Dendritic cell treated with granulocyte-macrophage colony-stimulating factor and Interleukin-4, amounts not matched to agents 40 ng/mL and 50 ng/mL, for 4 days (primary cell): ENCODE data around the gene MSI2.
A peak's percentile ranks its signal among the peaks of the same experiment; 100 is the strongest.

Experiments used
- H3K27ac Mint-ChIP-seq: one replicate; pipeline ENCODE4 v1.8.0; 2022; ENCODE audit warnings: mild to moderate bottlenecking, mixed read lengths
- H3K27me3 Mint-ChIP-seq: one replicate; pipeline ENCODE4 v1.8.0; 2022; ENCODE audit warnings: mild to moderate bottlenecking, mixed read lengths
- H3K36me3 Mint-ChIP-seq: one replicate; pipeline ENCODE4 v1.8.0; 2022; ENCODE audit warnings: low read depth, mixed read lengths
- H3K4me1 Mint-ChIP-seq: one replicate; pipeline ENCODE4 v1.8.0; 2022; ENCODE audit warnings: low read depth, mixed read lengths
- H3K4me3 Mint-ChIP-seq: one replicate; pipeline ENCODE4 v1.8.0; 2022; ENCODE audit warnings: mild to moderate bottlenecking, moderate library complexity, mixed read lengths
- H3K9me3 Mint-ChIP-seq: one replicate; pipeline ENCODE4 v1.8.0; 2022; ENCODE audit warnings: mixed read lengths
- intact Hi-C: fragments of 100-400 bp; cut with micrococcal nuclease; formaldehyde crosslinking; loops from one replicate; pipeline ENCODE4 v1.15.0; 2022

Gene MSI2

GRCh38 chr17:57603978-57604377 lies 347.7 kb downstream of the MSI2 start:
- intact Hi-C loops, result no loop called here
- H3K4me1 Mint-ChIP-seq, result peaks cover 63% of the 10 kb centered on the region
- no peaks in the 10 kb centered on the region for H3K27me3 Mint-ChIP-seq
- H3K36me3 Mint-ChIP-seq, result no peaks in the 10 kb centered on the region
- H3K9me3 Mint-ChIP-seq, result no peaks in the 10 kb centered on the region
- H3K27ac Mint-ChIP-seq, result peak overlapping the region; percentile 84
- peak overlapping the region; percentile 27 for H3K4me3 Mint-ChIP-seq

GRCh38 chr17:57604771-57605674 lies 348.7 kb downstream of the MSI2 start:
- Mint-ChIP-seq H3K27me3 (no peaks in the 10 kb centered on the region), H3K9me3 (no peaks in the 10 kb centered on the region), H3K4me1 (peaks cover 52% of the 10 kb centered on the region), H3K27ac (peak overlapping the region; percentile 84), H3K4me3 (peak overlapping the region; percentile 18), H3K36me3 (no peaks in the 10 kb centered on the region)
- intact Hi-C loops, result no loop called here

DNA sequence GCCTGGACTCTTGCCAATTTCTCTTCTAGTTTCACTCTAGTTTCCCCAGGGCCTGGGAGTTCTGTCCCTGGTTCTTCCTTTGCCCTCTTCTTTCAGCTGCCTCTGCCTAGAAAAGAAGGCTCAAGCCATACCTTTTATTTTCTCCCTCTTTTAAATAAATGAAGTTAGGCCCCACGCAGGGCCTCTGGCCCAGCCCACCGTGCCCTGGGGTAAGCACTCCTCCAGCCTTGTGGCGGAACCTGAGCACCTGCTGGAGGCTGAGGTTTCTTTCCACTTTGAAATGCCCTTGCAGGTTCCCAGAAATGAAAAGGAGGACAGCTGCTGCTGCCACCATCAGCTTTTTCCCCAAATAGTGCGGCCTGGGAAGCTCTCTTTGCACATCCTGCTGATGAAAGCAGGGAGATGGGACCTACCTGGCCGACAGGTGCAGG lies 349.4 kb downstream of the MSI2 start:
- no peaks in the 10 kb centered on the region for H3K9me3 Mint-ChIP-seq
- H3K27me3 Mint-ChIP-seq, result no peaks in the 10 kb centered on the region
- H3K27ac Mint-ChIP-seq, result peak overlapping the region; percentile 84
- H3K4me1 Mint-ChIP-seq, result peaks cover 46% of the 10 kb centered on the region
- H3K4me3 Mint-ChIP-seq, result peak overlapping the region; percentile 18
- H3K36me3 Mint-ChIP-seq, result no peaks in the 10 kb centered on the region
- intact Hi-C loops, result no loop called here

DNA sequence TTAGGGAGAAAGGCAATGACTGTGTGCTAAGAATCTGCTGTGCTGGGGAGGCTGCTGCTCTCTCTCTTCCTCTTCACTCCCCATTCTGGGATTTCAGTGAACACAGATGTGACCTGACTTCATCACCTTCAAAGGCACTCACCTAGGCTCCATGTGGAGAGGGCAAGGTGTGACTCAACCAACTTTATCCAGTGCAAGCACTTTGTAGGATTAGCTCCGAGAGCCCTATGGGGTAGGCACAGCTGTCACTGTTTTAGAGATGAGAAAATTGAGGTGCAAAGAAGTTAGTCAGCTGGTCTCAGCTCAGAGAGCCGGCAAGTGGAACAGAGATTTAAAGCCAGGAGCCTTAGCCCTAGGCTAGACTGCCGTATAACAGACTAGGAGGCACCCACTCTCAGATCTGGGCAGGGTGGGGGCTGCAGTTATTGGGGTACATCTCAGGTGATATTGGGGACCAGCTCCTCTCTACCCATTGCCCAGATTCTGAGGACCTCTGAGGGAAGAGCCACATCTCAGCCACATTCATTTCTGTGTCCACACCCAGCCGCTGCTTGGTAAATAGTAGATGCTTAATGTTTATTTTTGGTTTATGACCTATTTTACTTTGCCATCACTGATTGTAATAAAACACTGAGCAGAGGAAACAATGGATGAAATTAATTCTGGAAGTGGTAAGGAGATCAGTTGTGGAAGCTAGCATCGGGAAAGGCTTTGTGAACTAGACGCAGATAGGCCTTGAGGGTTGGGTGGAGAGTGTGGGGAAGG lies 350.0 kb downstream of the MSI2 start:
- peaks cover 43% of the 10 kb centered on the region for H3K4me1 Mint-ChIP-seq
- H3K4me3 Mint-ChIP-seq, result no peak overlapping the region

DNA sequence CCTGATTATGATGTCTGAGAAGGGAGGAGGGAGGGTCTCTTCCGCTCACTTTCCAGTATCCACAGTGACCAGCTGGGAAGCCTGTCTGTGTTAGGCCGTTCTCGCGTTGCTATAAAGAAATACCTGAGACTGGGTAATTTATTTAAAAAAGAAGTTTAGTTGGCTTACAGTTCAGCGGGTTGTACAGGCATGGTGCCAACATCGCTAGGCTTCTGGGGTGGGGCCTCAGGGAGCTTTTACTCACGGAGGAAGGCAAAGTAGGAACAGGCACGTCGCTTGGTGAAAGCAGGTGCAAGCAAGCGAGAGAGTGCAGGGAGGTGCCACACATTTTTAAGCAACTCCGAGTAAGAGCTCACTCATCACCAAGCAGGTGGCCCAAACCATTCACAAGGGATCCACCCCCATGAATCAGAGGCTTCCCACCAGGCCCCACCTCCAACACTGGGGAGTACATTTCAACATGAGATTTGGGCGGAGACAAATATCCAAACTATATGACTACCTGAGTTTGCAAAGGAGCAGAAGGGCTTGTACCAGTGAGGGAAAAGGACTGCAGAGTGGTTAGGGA lies 351.3 kb downstream of the MSI2 start:
- peaks cover 43% of the 10 kb centered on the region for H3K4me1 Mint-ChIP-seq
- H3K4me3 Mint-ChIP-seq, result no peak overlapping the region
- H3K36me3 Mint-ChIP-seq, result no peaks in the 10 kb centered on the region
- no peaks in the 10 kb centered on the region for H3K9me3 Mint-ChIP-seq
- no peaks in the 10 kb centered on the region for H3K27me3 Mint-ChIP-seq
- no peak overlapping the region for H3K27ac Mint-ChIP-seq
- intact Hi-C loops, result no loop called here

More for the DNA sequence above, 350.0 kb downstream of the MSI2 start:
- H3K9me3 Mint-ChIP-seq, result no peaks in the 10 kb centered on the region
- intact Hi-C loops, result no loop called here
- no peaks in the 10 kb centered on the region for H3K27me3 Mint-ChIP-seq
- no peaks in the 10 kb centered on the region for H3K36me3 Mint-ChIP-seq
- H3K27ac Mint-ChIP-seq, result peak overlapping the region; percentile 84

GRCh38 chr17:57608369-57609124 lies 352.2 kb downstream of the MSI2 start:
- Mint-ChIP-seq H3K36me3 (no peaks in the 10 kb centered on the region), H3K9me3 (no peaks in the 10 kb centered on the region), H3K27me3 (no peaks in the 10 kb centered on the region), H3K4me1 (peaks cover 35% of the 10 kb centered on the region), H3K27ac (peak overlapping the region; percentile 18), H3K4me3 (no peak overlapping the region)
- intact Hi-C loops, result no loop called here

GRCh38 chr17:57609125-57609877 lies 353.0 kb downstream of the MSI2 start:
- Mint-ChIP-seq H3K36me3 (no peaks in the 10 kb centered on the region), H3K4me1 (peaks cover 28% of the 10 kb centered on the region)
- intact Hi-C loops, result no loop called here

DNA sequence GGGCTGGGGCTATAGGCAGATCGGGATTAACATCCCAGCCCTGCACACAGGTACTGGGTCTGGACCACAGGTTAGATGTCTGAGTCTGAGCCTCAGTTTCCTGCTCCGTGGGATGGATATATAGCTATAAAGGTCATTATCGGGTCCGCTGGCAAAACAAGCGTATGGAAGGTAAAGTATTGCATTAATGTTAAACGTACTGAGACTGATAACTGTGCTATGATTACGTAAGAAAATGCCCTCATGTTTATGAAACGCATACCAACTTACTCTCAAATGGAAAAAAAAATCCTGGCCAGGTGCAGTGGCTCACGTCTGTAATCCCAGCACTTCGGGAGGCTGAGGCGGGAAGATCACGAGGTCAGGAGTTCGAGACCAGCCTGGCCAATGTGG lies 353.6 kb downstream of the MSI2 start:
- no peak overlapping the region for H3K27ac Mint-ChIP-seq
- H3K36me3 Mint-ChIP-seq, result no peaks in the 10 kb centered on the region
- H3K27me3 Mint-ChIP-seq, result no peaks in the 10 kb centered on the region
- intact Hi-C loops, result no loop called here
- H3K4me1 Mint-ChIP-seq, result peaks cover 22% of the 10 kb centered on the region
- H3K4me3 Mint-ChIP-seq, result no peak overlapping the region
- no peaks in the 10 kb centered on the region for H3K9me3 Mint-ChIP-seq

More at GRCh38 chr17:57609125-57609877, 353.0 kb downstream of the MSI2 start:
- Mint-ChIP-seq H3K4me3 (no peak overlapping the region), H3K27ac (peak overlapping the region; percentile 18), H3K27me3 (no peaks in the 10 kb centered on the region), H3K9me3 (no peaks in the 10 kb centered on the region)

DNA sequence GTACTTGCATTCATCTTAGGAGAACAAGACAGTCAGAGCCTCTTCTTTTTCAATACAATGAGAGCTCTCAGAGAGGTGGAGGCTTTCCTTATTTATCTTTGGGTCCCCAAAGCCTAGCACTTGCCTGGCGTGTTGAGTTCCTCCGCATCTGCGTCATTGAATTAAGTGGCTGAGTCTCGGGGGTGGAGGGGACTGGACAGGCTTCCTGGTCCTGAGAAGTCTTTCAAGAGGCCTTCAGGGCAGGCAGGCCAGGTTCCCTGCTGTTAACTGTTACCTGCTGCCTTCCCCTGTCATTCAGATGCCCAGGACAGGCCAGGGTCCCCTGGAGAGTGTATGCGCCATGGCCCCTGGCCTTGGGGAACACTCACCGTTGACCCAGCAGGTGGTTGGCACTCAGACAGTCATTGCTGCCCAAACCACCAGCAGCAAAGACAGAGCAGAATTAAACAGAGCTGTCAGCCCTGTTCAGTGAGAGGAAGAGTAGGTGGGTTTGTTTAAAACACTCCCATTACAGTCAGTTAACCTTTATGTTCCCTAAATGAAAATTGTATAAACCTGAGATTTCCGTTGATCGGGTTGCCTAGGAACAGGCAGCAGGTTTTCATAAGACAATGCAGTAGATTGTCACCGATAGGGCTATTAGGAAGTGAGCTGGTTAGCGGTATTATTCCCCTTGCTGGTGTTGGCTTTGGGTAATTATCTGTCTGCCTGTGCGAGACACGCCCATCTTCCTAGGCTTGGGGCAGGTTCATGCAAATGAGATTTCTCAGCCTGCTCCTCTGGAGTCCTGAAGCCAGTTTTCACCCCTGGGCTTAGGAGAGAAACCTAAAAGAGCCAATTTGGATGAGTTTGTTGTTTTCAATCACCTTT lies 356.1 kb downstream of the MSI2 start:
- intact Hi-C loops, result no loop called here
- Mint-ChIP-seq H3K27me3 (no peaks in the 10 kb centered on the region), H3K36me3 (no peaks in the 10 kb centered on the region), H3K4me3 (no peak overlapping the region), H3K9me3 (no peaks in the 10 kb centered on the region), H3K27ac (no peak overlapping the region), H3K4me1 (peaks cover 4% of the 10 kb centered on the region)

DNA sequence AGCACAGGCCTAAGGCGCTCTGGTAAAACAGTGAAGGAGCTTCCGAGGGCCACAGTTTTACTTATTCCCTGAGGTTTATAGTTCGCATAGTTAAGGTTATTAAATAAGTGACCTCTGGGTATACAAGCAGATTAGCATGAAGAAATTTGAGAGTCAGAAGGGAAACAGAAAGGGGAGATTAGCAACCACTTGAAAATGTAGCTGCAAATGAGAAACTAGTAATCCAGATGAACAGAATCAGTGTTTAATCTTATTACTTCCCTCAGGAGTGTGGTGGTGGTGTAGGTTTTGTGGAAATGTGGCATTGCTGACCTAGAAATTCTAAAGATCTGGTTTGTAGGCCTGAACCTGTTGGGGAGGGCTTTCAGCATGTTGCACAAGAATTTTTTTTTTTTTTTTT lies 358.4 kb downstream of the MSI2 start:
- intact Hi-C loops, result no loop called here
- no peak overlapping the region for H3K27ac Mint-ChIP-seq
- H3K4me3 Mint-ChIP-seq, result no peak overlapping the region
- H3K36me3 Mint-ChIP-seq, result peaks cover 5% of the 10 kb centered on the region
- peaks cover 10% of the 10 kb centered on the region for H3K4me1 Mint-ChIP-seq
- no peaks in the 10 kb centered on the region for H3K27me3 Mint-ChIP-seq
- H3K9me3 Mint-ChIP-seq, result no peaks in the 10 kb centered on the region

DNA sequence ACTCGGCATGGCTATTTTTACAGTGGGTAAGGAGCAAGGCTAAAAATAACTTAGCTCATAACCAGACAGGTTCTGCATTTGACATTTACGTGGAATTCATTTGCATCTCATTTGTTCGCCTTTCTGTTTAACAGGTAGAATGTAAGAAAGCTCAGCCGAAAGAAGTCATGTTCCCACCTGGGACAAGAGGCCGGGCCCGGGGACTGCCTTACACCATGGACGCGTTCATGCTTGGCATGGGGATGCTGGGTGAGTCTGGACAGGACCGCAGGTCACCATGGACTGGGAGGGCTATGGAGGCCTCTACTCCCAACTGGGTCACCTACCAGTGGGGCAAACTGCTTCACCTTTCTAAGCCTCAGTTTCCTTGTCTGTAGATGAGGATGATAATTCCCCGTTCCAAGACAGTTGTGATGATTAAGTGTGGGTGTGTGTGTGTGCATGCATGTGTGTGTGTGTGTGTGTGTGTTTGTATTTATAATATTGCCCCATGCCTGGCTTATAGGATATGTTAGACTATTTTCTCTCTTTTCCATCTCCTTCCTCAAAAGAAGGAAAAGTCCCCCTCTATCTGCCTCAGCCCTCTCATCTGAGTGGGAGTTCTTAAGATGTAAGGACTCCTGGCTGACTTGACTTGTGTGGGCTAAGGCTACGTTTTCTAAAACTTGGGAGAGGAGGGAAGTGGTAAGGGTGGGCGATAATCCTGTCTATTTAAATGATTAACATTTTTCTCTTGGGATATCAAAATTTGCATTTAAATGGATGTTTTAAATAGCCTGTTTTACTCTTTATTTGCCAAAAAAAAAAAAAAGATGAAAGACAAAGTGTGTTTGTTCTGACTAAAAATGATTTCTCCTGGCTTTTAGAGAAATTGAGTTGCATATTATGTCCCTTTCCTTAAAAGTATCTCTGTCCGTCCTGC lies 359.8 kb downstream of the MSI2 start:
- H3K36me3 Mint-ChIP-seq, result peaks cover 5% of the 10 kb centered on the region
- H3K4me1 Mint-ChIP-seq, result peaks cover 13% of the 10 kb centered on the region
- H3K27me3 Mint-ChIP-seq, result no peaks in the 10 kb centered on the region
- intact Hi-C loops, result no loop called here
- H3K27ac Mint-ChIP-seq, result no peak overlapping the region
- H3K9me3 Mint-ChIP-seq, result no peaks in the 10 kb centered on the region
- no peak overlapping the region for H3K4me3 Mint-ChIP-seq

- H3K27ac Mint-ChIP-seq, result no peak overlapping the region
- H3K9me3 Mint-ChIP-seq, result no peaks in the 10 kb centered on the region
- H3K36me3 Mint-ChIP-seq, result peaks cover 5% of the 10 kb centered on the region
- H3K27me3 Mint-ChIP-seq, result no peaks in the 10 kb centered on the region
- H3K4me1 Mint-ChIP-seq, result peaks cover 20% of the 10 kb centered on the region
- no peak overlapping the region for H3K4me3 Mint-ChIP-seq
- intact Hi-C loops, result no loop called here
These were observed 360.9 kb downstream of the MSI2 start for GRCh38 chr17:57617218-57617617.
